Suprapubic skin (tissue), 4 donors: ENCODE results near the gene SCN1A. TPM values are rescaled to one million over a fixed set of nuclear protein-coding genes. Genes with fewer than 3 reads are reported as not detected.
"Not testable (repeated sequence)": the region's sequence is repeated elsewhere in the genome, so short reads cannot be mapped to it uniquely, and the experiment has no call there.

ENCODE experiments used
- DNase-seq, 2 donors: peaks; one replicate each; pipeline ENCODE4 v3.0.0-alpha.2; 2019; ENCODE audit warnings: low spot score in 2 of 2
- H3K27ac ChIP-seq: fragments of 200-600 bp; sonication (generic); one replicate; pipeline ENCODE4 v1.5.1; 2019
- H3K27me3 ChIP-seq: fragments of 200-600 bp; sonication (generic); one replicate; pipeline ENCODE4 v1.5.1; 2019
- H3K36me3 ChIP-seq: fragments of 200-600 bp; sonication (generic); one replicate; pipeline ENCODE4 v1.5.1; 2019
- H3K4me1 ChIP-seq: fragments of 200-600 bp; sonication (generic); one replicate; pipeline ENCODE4 v1.5.1; 2019
- H3K4me3 ChIP-seq: fragments of 200-600 bp; sonication (generic); one replicate; pipeline ENCODE4 v1.5.1; 2019; ENCODE audit warnings: mild to moderate bottlenecking
- H3K9me3 ChIP-seq: fragments of 200-600 bp; sonication (generic); one replicate; pipeline ENCODE4 v1.5.1; 2019
- CTCF ChIP-seq, 2 donors: fragments of 200-600 bp in 1 of 2; fragments of 450-650 bp in 1 of 2; sonication (generic) in 1 of 2; IDR thresholded peaks; one replicate each; pipeline ENCODE4 v1.5.1; 2016 to 2019; ENCODE audit warnings: antibody characterized with exemption in 2 of 2, mild to moderate bottlenecking in 1 of 2, moderate library complexity in 1 of 2
- EP300 ChIP-seq: sonication (generic); formaldehyde crosslinking; IDR thresholded peaks from one replicate; pipeline ENCODE4 v1.6.1; 2017; ENCODE audit warnings: antibody characterized with exemption
- POLR2A ChIP-seq, 2 donors: fragments of 450-650 bp; IDR thresholded peaks; one replicate each; pipeline ENCODE4 v1.6.1; 2017; ENCODE audit warnings: antibody characterized with exemption in 2 of 2, mild to moderate bottlenecking in 2 of 2, moderate library complexity in 2 of 2
- POLR2AphosphoS5 ChIP-seq, 3 donors: sonication (generic); formaldehyde crosslinking; IDR thresholded peaks; one replicate each; pipeline ENCODE4 v1.6.1; 2017; ENCODE audit warnings: antibody characterized with exemption in 3 of 3
- WGBS: methylation state at CpG from one replicate; pipeline ENCODE4 v1.1.5; 2018; 5-methylcytosine and 5-hydroxymethylcytosine counted together
- total RNA-seq, 4 donors: library from RNA; depleted of rRNA; stranded (reverse); fragments of >200 nt; gene quantifications; one replicate each; pipeline ENCODE4 v1.1.0, GENCODE V29; 2016

The SCN1A gene
- total RNA-seq, 4 donors from 2014 or later, result not detected

GRCh38 chr2:166140932-166141331 is 13.1 kb upstream of the SCN1A start:
- no peaks in the 10 kb centered on the region for H3K36me3 ChIP-seq
- 78% methylated on average over 2 of the region's 2 CpGs for WGBS
- DNase-seq, result no peak
- no peaks in the 10 kb centered on the region for H3K4me1 ChIP-seq
- TF ChIP-seq POLR2A (IDR thresholded peaks at IDR 0.05) (no peak), EP300 (no peak), POLR2AphosphoS5 (IDR thresholded peaks at IDR 0.05) (no peak), CTCF (IDR thresholded peaks at IDR 0.05) (no peak)
- no peak overlapping the region for H3K4me3 ChIP-seq
- no peak overlapping the region for H3K27ac ChIP-seq
- H3K9me3 ChIP-seq, result no peaks in the 10 kb centered on the region
- no peaks in the 10 kb centered on the region for H3K27me3 ChIP-seq

GRCh38 chr2:166140475-166140874 is 12.7 kb upstream of the SCN1A start:
- Histone ChIP-seq H3K27ac (no peak overlapping the region), H3K27me3 (no peaks in the 10 kb centered on the region), H3K36me3 (no peaks in the 10 kb centered on the region), H3K9me3 (no peaks in the 10 kb centered on the region), H3K4me1 (no peaks in the 10 kb centered on the region), H3K4me3 (no peak overlapping the region)
- 46% methylated on average over 7 of the region's 7 CpGs for WGBS
- no peak for TF ChIP-seq POLR2A (IDR thresholded peaks at IDR 0.05)
- no peak for TF ChIP-seq POLR2AphosphoS5 (IDR thresholded peaks at IDR 0.05)
- TF ChIP-seq CTCF (IDR thresholded peaks at IDR 0.05), result no peak
- no peak for TF ChIP-seq EP300
- no peak for DNase-seq

GRCh38 chr2:166139479-166139878 is 11.7 kb upstream of the SCN1A start:
- not testable (repeated sequence) for H3K36me3 ChIP-seq, H3K27me3 ChIP-seq, H3K27ac ChIP-seq, H3K9me3 ChIP-seq, H3K4me1 ChIP-seq, H3K4me3 ChIP-seq, DNase-seq
- WGBS, result 34% methylated on average over 3 of the region's 3 CpGs

- H3K9me3 ChIP-seq, result no peaks in the 10 kb centered on the region
- DNase-seq, result no peak
- no peaks in the 10 kb centered on the region for H3K27me3 ChIP-seq
- H3K27ac ChIP-seq, result no peak overlapping the region
- no peak overlapping the region for H3K4me3 ChIP-seq
- 93% methylated on average over 1 of the region's 1 CpG for WGBS
- H3K36me3 ChIP-seq, result no peaks in the 10 kb centered on the region
- no peaks in the 10 kb centered on the region for H3K4me1 ChIP-seq
- TF ChIP-seq EP300 (no peak), POLR2A (IDR thresholded peaks at IDR 0.05) (no peak), POLR2AphosphoS5 (IDR thresholded peaks at IDR 0.05) (no peak), CTCF (IDR thresholded peaks at IDR 0.05) (no peak)
Measured at GRCh38 chr2:166138667-166139066, 10.8 kb upstream of the SCN1A start.

GRCh38 chr2:166138144-166138543 is 10.3 kb upstream of the SCN1A start:
- no peak for DNase-seq
- H3K27me3 ChIP-seq, result no peaks in the 10 kb centered on the region
- no peak for TF ChIP-seq EP300
- no peak for TF ChIP-seq POLR2A (IDR thresholded peaks at IDR 0.05)
- TF ChIP-seq CTCF (IDR thresholded peaks at IDR 0.05), result no peak
- no peak for TF ChIP-seq POLR2AphosphoS5 (IDR thresholded peaks at IDR 0.05)
- H3K4me1 ChIP-seq, result no peaks in the 10 kb centered on the region
- no peaks in the 10 kb centered on the region for H3K36me3 ChIP-seq
- H3K9me3 ChIP-seq, result no peaks in the 10 kb centered on the region
- H3K4me3 ChIP-seq, result no peak overlapping the region
- no peak overlapping the region for H3K27ac ChIP-seq
- 73% methylated on average over 2 of the region's 2 CpGs for WGBS

GRCh38 chr2:166137331-166137730 is 9.5 kb upstream of the SCN1A start:
- Histone ChIP-seq H3K4me1 (no peaks in the 10 kb centered on the region), H3K27ac (no peak overlapping the region), H3K36me3 (no peaks in the 10 kb centered on the region), H3K9me3 (no peaks in the 10 kb centered on the region), H3K4me3 (no peak overlapping the region), H3K27me3 (no peaks in the 10 kb centered on the region)
- TF ChIP-seq POLR2A (IDR thresholded peaks at IDR 0.05) (no peak), CTCF (IDR thresholded peaks at IDR 0.05) (no peak), POLR2AphosphoS5 (IDR thresholded peaks at IDR 0.05) (no peak)
- WGBS, result 72% methylated on average over 2 of the region's 2 CpGs
- no peak for DNase-seq
